Muscle of leg (tissue), 11 donors: Measurements from ENCODE around the gene ACP4. TPM values are rescaled to one million over a fixed set of nuclear protein-coding genes. Genes with fewer than 3 reads are reported as not detected.
A peak's percentile ranks its signal among the peaks of the same experiment; 100 is the strongest.

Experiments
- DNase-seq: peaks from one replicate; pipeline ENCODE4 v3.0.0; 2013
- H3K27ac ChIP-seq: one replicate; pipeline ENCODE4 v1.5.1; 2013; ENCODE audit warnings: mild to moderate bottlenecking, low read length, control low read depth
- H3K27me3 ChIP-seq: one replicate; pipeline ENCODE4 v1.6.1; 2013; ENCODE audit warnings: low read length; ENCODE audit not compliant: control insufficient read depth, insufficient read depth
- H3K36me3 ChIP-seq: one replicate; pipeline ENCODE4 v1.6.1; 2013; ENCODE audit warnings: low read length; ENCODE audit not compliant: control insufficient read depth, insufficient read depth
- H3K4me1 ChIP-seq: one replicate; pipeline ENCODE4 v1.6.1; 2013; ENCODE audit warnings: low read length; ENCODE audit not compliant: control insufficient read depth, insufficient read depth
- H3K4me3 ChIP-seq: one replicate; pipeline ENCODE4 v1.5.1; 2013; ENCODE audit warnings: low read length, control low read depth
- H3K9me3 ChIP-seq: replicated peaks from 2 replicates; pipeline ENCODE4 v1.6.1; 2013; ENCODE audit warnings: low read depth, low read length; ENCODE audit not compliant: control insufficient read depth
- WGBS: methylation state at CpG from one replicate; pipeline ENCODE4 v1.1.5; 2013; ENCODE audit warnings: missing lambda C conversion rate; ENCODE audit not compliant: insufficient coverage; 5-methylcytosine and 5-hydroxymethylcytosine counted together
- polyA plus RNA-seq, 8 donors: library from polyadenylated mRNA; unstranded; fragments of 120-200 nt; gene quantifications; one replicate each; pipeline versions ENCODE4 v1.2.1 to v1.2.3, GENCODE V29; 2013; ENCODE audit warnings: inconsistent platforms in 1 of 8, low replicate concordance in 1 of 8; ENCODE audit not compliant: insufficient read length in 8 of 8, insufficient read depth in 1 of 8
- total RNA-seq: library from RNA; stranded (reverse); fragments of 120-200 nt; gene quantifications from one replicate; pipeline ENCODE4 v1.2.4, GENCODE V29; 2013

The ACP4 gene
- total and polyA plus RNA-seq, 9 donors: 0.15 to 0.16 (median 0.15) TPM; not detected in 6

- Histone ChIP-seq H3K36me3 (no peaks in the 10 kb centered on the region), H3K4me1 (peaks cover 10% of the 10 kb centered on the region), H3K27me3 (peaks cover 24% of the 10 kb centered on the region), H3K4me3 (no peak within 1 kb of the TSS), H3K27ac (no peak within 1 kb of the TSS), H3K9me3 (no peaks in the 10 kb centered on the region)
- no peak for DNase-seq
- WGBS: 73% methylated on average over 8 of the region's 8 CpGs
Observed at GRCh38 chr19:50833117-50833801, 43.0 kb downstream of the ACP4 start, which contains the start of gene KLK15. Gene KLK15 (minus strand): TSS chr19:50833574. CDS start chr19:50831492, 2,082 bp downstream.

- Histone ChIP-seq H3K9me3 (no peaks in the 10 kb centered on the region), H3K36me3 (no peaks in the 10 kb centered on the region), H3K27me3 (peaks cover 24% of the 10 kb centered on the region), H3K4me3 (no peak overlapping the region), H3K27ac (no peak overlapping the region), H3K4me1 (peaks cover 10% of the 10 kb centered on the region)
- 95% methylated on average over 6 of the region's 6 CpGs for WGBS
- DNase-seq: no peak
Observed at GRCh38 chr19:50833802-50834167, 43.6 kb downstream of the ACP4 start.

- peak overlapping the region; percentile 50 for H3K4me3 ChIP-seq
- DNase-seq: no peak
- no peak overlapping the region for H3K27ac ChIP-seq
- H3K27me3 ChIP-seq: peaks cover 24% of the 10 kb centered on the region
- peaks cover 10% of the 10 kb centered on the region for H3K4me1 ChIP-seq
- H3K36me3 ChIP-seq: no peaks in the 10 kb centered on the region
- H3K9me3 ChIP-seq: no peaks in the 10 kb centered on the region
- 43% methylated on average over 8 of the region's 13 CpGs for WGBS
Observed at GRCh38 chr19:50835103-50835784, 45.0 kb downstream of the ACP4 start.

DNA sequence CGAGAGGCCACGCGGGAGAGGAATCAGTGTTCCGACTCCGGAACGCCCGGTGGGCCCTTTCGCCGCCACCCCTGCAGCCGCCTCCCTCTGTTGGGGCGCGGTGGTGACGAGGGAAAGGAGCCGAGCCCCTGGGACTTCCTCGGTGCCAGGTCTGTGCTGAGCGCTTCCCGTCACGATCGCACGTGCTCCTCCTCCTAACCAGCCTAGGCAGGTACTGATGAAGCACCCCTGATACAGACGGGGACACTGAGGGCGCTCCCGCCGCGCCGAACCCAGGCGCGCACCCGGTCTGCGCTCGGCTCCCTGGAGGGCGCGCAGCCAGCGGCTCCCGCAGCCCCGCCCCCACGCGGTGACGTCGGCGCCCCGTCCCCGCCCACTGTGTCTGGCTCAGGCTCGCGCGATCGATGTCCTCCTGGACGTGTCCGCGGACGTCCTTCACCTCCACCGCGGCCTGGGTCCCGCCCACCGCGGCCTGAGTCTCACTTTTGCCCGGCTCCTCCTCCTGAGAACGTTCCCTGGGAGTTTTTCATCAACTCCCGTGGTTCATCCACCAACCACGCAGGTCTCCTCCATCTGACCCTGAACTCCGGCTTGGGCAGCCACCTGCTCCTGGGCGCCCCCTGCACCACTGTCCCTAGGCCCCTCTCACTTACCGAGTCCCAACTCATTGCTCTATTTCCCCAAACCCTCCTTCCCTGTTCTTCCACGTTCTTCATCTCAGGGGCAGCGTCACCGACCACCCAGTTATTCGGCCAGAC, 45.7 kb downstream of the ACP4 start:
- 2% methylated on average over 62 of the region's 67 CpGs for WGBS
- Histone ChIP-seq H3K9me3 (no peaks in the 10 kb centered on the region), H3K4me3 (peak overlapping the region; percentile 50), H3K36me3 (no peaks in the 10 kb centered on the region), H3K27me3 (peaks cover 24% of the 10 kb centered on the region), H3K4me1 (peaks cover 10% of the 10 kb centered on the region), H3K27ac (no peak overlapping the region)
- DNase-seq: peak; percentile 62

- DNase-seq: no peak
- no peak overlapping the region for H3K4me3 ChIP-seq
Observed at GRCh38 chr19:50836543-50837195, 46.5 kb downstream of the ACP4 start.

DNA sequence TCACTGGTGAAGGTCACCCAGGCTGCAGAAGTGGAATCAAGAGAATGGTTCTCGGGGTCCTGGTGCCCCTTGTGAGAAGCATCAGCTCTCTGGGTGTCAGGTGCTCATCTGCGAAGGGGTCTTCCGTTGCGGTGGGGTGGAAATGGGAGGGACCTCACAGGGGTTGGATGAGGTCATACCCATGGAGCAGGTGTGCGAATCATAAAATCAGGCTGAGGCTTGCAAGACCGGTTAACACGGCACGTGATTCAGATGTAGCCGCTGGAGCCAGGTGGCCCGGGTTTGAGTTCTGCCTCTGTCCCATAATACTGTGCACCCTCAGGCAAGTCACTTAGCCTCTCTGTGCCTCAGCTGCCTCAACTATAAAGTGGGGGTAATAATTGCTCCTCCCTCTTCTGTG, 47.1 kb downstream of the ACP4 start:
- no peak overlapping the region for H3K4me3 ChIP-seq
- peaks cover 10% of the 10 kb centered on the region for H3K4me1 ChIP-seq
- no peaks in the 10 kb centered on the region for H3K9me3 ChIP-seq
- no peak for DNase-seq
- H3K36me3 ChIP-seq: no peaks in the 10 kb centered on the region
- no peak overlapping the region for H3K27ac ChIP-seq
- 68% methylated on average over 10 of the region's 10 CpGs for WGBS
- H3K27me3 ChIP-seq: peaks cover 24% of the 10 kb centered on the region

More at GRCh38 chr19:50836543-50837195, 46.5 kb downstream of the ACP4 start:
- no peaks in the 10 kb centered on the region for H3K9me3 ChIP-seq
- H3K27ac ChIP-seq: no peak overlapping the region
- H3K27me3 ChIP-seq: peaks cover 24% of the 10 kb centered on the region
- WGBS: 23% methylated on average over 12 of the region's 19 CpGs
- no peaks in the 10 kb centered on the region for H3K36me3 ChIP-seq
- peaks cover 10% of the 10 kb centered on the region for H3K4me1 ChIP-seq

GRCh38 chr19:50838239-50838638, 48.0 kb downstream of the ACP4 start:
- Histone ChIP-seq H3K36me3 (no peaks in the 10 kb centered on the region), H3K27ac (no peak overlapping the region), H3K9me3 (no peaks in the 10 kb centered on the region), H3K4me1 (peaks cover 10% of the 10 kb centered on the region), H3K4me3 (no peak overlapping the region), H3K27me3 (peaks cover 24% of the 10 kb centered on the region)
- WGBS: 80% methylated on average over 1 of the region's 6 CpGs
- DNase-seq: no peak

DNA sequence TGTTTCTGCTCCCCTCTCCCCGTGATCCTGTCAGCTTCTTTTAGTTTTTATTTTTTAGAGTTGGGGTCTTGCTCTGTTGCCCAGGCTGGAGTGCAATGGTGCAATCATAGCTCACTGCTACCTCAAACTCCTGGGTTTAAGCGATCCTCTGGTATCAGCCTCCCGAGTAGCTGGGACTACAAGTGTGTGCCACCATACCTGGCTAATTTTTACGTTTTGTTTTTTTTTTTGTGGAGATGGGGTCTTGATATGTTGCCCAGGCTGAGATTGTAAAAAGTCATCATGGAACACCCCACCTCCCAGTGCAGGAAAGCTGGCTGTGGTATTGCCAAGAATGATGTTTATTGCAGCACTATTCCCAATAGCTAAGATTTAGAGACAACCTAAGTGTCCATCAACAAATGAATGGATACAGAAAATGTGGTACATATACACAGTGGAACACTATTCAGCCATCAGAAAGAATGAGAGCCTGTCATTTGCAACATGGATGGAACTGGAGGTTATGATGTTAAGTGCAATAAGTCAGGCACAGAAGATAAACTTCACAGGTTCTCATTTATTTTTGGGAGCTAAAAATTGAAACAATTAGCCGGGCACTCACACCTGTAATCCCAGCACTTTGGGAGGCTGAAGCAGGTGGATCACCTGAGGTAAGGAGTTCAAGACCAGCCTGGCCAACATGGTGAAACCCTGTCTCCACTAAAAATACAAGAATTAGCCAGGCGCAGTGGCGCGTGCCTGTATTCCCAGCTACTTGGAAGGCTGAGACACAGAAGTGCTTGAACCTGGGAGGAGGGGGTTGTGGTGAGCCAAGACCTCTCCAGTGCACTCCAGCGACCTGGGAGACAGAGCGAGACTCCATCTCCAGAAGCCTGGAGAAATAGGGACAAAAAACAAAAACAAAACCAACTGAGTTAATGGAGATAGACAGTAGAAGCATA, 49.8 kb downstream of the ACP4 start:
- Histone ChIP-seq H3K36me3 (no peaks in the 10 kb centered on the region), H3K4me1 (peaks cover 10% of the 10 kb centered on the region), H3K27ac (no peak overlapping the region), H3K4me3 (no peak overlapping the region), H3K9me3 (peaks cover 3% of the 10 kb centered on the region), H3K27me3 (peaks cover 16% of the 10 kb centered on the region)
- no CpG with 5 or more reads among the region's 10 CpGs for WGBS
- no peak for DNase-seq

DNA sequence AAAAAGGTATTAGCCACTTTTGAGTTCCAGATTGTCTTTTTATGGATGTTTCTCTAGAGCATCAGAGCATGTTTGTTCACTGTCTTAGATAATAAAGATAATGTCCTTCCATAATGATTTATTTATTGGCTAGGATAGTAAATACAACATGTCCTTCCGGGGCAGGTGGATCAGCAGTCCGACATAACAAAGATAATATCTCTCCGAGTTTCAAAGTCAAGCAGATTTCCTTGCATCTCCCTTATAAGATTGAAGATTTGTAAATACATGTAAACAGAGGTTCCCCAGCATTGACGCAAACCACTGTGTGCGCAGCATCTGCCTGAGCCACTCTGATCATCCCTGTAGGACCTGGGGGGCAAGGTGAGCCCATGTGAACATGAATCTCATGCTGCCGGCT, 51.9 kb downstream of the ACP4 start:
- 94% methylated on average over 3 of the region's 6 CpGs for WGBS
- peaks cover 3% of the 10 kb centered on the region for H3K9me3 ChIP-seq

More for the DNA sequence above, 51.9 kb downstream of the ACP4 start:
- H3K36me3 ChIP-seq: no peaks in the 10 kb centered on the region
- no peak for DNase-seq
- H3K4me1 ChIP-seq: no peaks in the 10 kb centered on the region
- H3K4me3 ChIP-seq: no peak overlapping the region
- H3K27me3 ChIP-seq: no peaks in the 10 kb centered on the region
- no peak overlapping the region for H3K27ac ChIP-seq
